HEK293 (cell line): ENCODE results near the gene RNF40.

Experiments
- FEZF1 ChIP-seq: fragments of 450-650 bp; formaldehyde crosslinking; IDR thresholded peaks from 2 replicates; pipeline ENCODE4 v1.5.1; 2016; ENCODE audit warnings: missing biosample characterization, missing genetic modification characterization
- INSM2 ChIP-seq: fragments of 450-650 bp; formaldehyde crosslinking; IDR thresholded peaks from 2 replicates; pipeline ENCODE4 v1.5.1; 2016; ENCODE audit warnings: missing biosample characterization, missing genetic modification characterization
- KLF16 ChIP-seq: fragments of 450-650 bp; formaldehyde crosslinking; IDR thresholded peaks from 2 replicates; pipeline ENCODE4 v1.5.1; 2017; ENCODE audit warnings: missing biosample characterization, missing genetic modification characterization
- KLF7 ChIP-seq: fragments of 450-650 bp; formaldehyde crosslinking; IDR thresholded peaks from 2 replicates; pipeline ENCODE4 v1.5.1; 2016; ENCODE audit warnings: missing biosample characterization, missing genetic modification characterization, borderline replicate concordance
- PATZ1 ChIP-seq: fragments of 450-650 bp; formaldehyde crosslinking; IDR thresholded peaks from 2 replicates; pipeline ENCODE4 v1.5.1; 2016; ENCODE audit warnings: missing biosample characterization, missing genetic modification characterization
- PBX3 ChIP-seq: sonication (generic); formaldehyde crosslinking; IDR thresholded peaks from 2 replicates; pipeline ENCODE4 v1.8.1; 2022; ENCODE audit warnings: mild to moderate bottlenecking, moderate library complexity, missing genetic modification reagents
- PRDM6 ChIP-seq: fragments of 450-650 bp; formaldehyde crosslinking; IDR thresholded peaks from 2 replicates; pipeline ENCODE4 v1.5.1; 2017; ENCODE audit warnings: missing biosample characterization, missing genetic modification characterization
- SCRT1 ChIP-seq: fragments of 450-650 bp; formaldehyde crosslinking; IDR thresholded peaks from 2 replicates; pipeline ENCODE4 v1.5.1; 2016; ENCODE audit warnings: missing biosample characterization, missing genetic modification characterization, borderline replicate concordance
- TCF7L2 ChIP-seq: IDR thresholded peaks from 2 replicates; pipeline ENCODE4 v1.6.1; 2011; ENCODE audit warnings: low read depth, mild to moderate bottlenecking, inconsistent platforms, low read length, moderate library complexity, borderline replicate concordance
- ZBTB20 ChIP-seq: fragments of 450-650 bp; formaldehyde crosslinking; IDR thresholded peaks from 2 replicates; pipeline ENCODE4 v1.5.1; 2016; ENCODE audit warnings: missing biosample characterization, missing genetic modification characterization
- ZNF121 ChIP-seq: fragments of 450-650 bp; formaldehyde crosslinking; IDR thresholded peaks from 2 replicates; pipeline ENCODE4 v1.5.1; 2016; ENCODE audit warnings: missing biosample characterization, missing genetic modification characterization
- ZNF211 ChIP-seq: fragments of 450-650 bp; formaldehyde crosslinking; IDR thresholded peaks from 2 replicates; pipeline ENCODE4 v1.5.1; 2016; ENCODE audit warnings: low read depth, missing biosample characterization, missing genetic modification characterization
- ZNF214 ChIP-seq: fragments of 450-650 bp; formaldehyde crosslinking; IDR thresholded peaks from 2 replicates; pipeline ENCODE4 v1.5.1; 2017; ENCODE audit warnings: missing biosample characterization, mild to moderate bottlenecking, missing genetic modification characterization, borderline replicate concordance
- ZNF221 ChIP-seq: fragments of 450-650 bp; formaldehyde crosslinking; IDR thresholded peaks from 2 replicates; pipeline ENCODE4 v1.5.1; 2017; ENCODE audit warnings: missing biosample characterization, missing genetic modification characterization, borderline replicate concordance
- ZNF23 ChIP-seq: fragments of 450-650 bp; formaldehyde crosslinking; IDR thresholded peaks from 2 replicates; pipeline ENCODE4 v1.5.1; 2016; ENCODE audit warnings: missing biosample characterization, missing genetic modification characterization, borderline replicate concordance
- ZNF24 ChIP-seq: fragments of 450-650 bp; formaldehyde crosslinking; IDR thresholded peaks from 2 replicates; pipeline ENCODE4 v1.5.1; 2016; ENCODE audit warnings: missing biosample characterization, missing genetic modification characterization
- ZNF280D ChIP-seq: fragments of 450-650 bp; formaldehyde crosslinking; IDR thresholded peaks from 2 replicates; pipeline ENCODE4 v1.5.1; 2016; ENCODE audit warnings: missing biosample characterization, missing genetic modification characterization
- ZNF335 ChIP-seq: fragments of 450-650 bp; formaldehyde crosslinking; conservative IDR thresholded peaks from 2 replicates; pipeline ENCODE4 v1.5.1; 2016; ENCODE audit warnings: missing biosample characterization, missing genetic modification characterization
- ZNF391 ChIP-seq: fragments of 450-650 bp; formaldehyde crosslinking; IDR thresholded peaks from 2 replicates; pipeline ENCODE4 v1.5.1; 2016; ENCODE audit warnings: low read depth, missing biosample characterization, missing genetic modification characterization, borderline replicate concordance
- ZNF394 ChIP-seq: fragments of 450-650 bp; formaldehyde crosslinking; IDR thresholded peaks from 2 replicates; pipeline ENCODE4 v1.5.1; 2016; ENCODE audit warnings: missing biosample characterization, missing genetic modification characterization, mild to moderate bottlenecking, moderate library complexity, borderline replicate concordance
- ZNF449 ChIP-seq: fragments of 450-650 bp; formaldehyde crosslinking; IDR thresholded peaks from 2 replicates; pipeline ENCODE4 v1.5.1; 2017; ENCODE audit warnings: missing biosample characterization, mild to moderate bottlenecking, missing genetic modification characterization, moderate library complexity
- ZNF510 ChIP-seq: fragments of 450-650 bp; formaldehyde crosslinking; IDR thresholded peaks from 2 replicates; pipeline ENCODE4 v1.5.1; 2018; ENCODE audit warnings: mild to moderate bottlenecking, missing genetic modification characterization, missing biosample characterization; ENCODE audit not compliant: insufficient replicate concordance
- ZNF514 ChIP-seq: fragments of 450-650 bp; formaldehyde crosslinking; IDR thresholded peaks from 2 replicates; pipeline ENCODE4 v1.5.1; 2016; ENCODE audit warnings: missing biosample characterization, missing genetic modification characterization
- ZNF544 ChIP-seq: fragments of 450-650 bp; formaldehyde crosslinking; IDR thresholded peaks from 2 replicates; pipeline ENCODE4 v1.5.0; 2017; ENCODE audit warnings: missing biosample characterization, missing genetic modification characterization
- ZNF664 ChIP-seq: fragments of 450-650 bp; formaldehyde crosslinking; IDR thresholded peaks from 2 replicates; pipeline ENCODE4 v1.5.1; 2016; ENCODE audit warnings: missing biosample characterization, missing genetic modification characterization
- ZSCAN16 ChIP-seq: fragments of 450-650 bp; formaldehyde crosslinking; IDR thresholded peaks from 2 replicates; pipeline ENCODE4 v1.5.1; 2016; ENCODE audit warnings: missing biosample characterization, missing genetic modification characterization
- ZSCAN23 ChIP-seq: fragments of 450-650 bp; formaldehyde crosslinking; IDR thresholded peaks from 2 replicates; pipeline ENCODE4 v1.5.1; 2016; ENCODE audit warnings: missing biosample characterization, missing genetic modification characterization

The RNF40 gene

GRCh38 chr16:30805370-30806169 lies 43.4 kb downstream of the RNF40 start (continued):
- TF ChIP-seq PBX3 (CRISPR knock-in tag) (peak; percentile 89), ZNF23 (tag by site-specific recombination) (no peak), ZSCAN16 (peak; percentile 74; the same call in 1 of the 2 replicates), INSM2 (tag by site-specific recombination) (peak; percentile 81), ZNF664 (tag by site-specific recombination) (no peak), ZNF24 (tag by site-specific recombination) (peak; percentile 92), ZNF335 (tag by site-specific recombination) (peak; percentile 100), ZBTB20 (tag by site-specific recombination) (peak; percentile 100), FEZF1 (tag by site-specific recombination) (no peak; the same call in 1 of the 2 replicates), KLF16 (peak; percentile 95), TCF7L2 (no peak), ZNF514 (tag by site-specific recombination) (no peak), ZSCAN23 (tag by site-specific recombination) (peak; percentile 83; the same call in 1 of the 2 replicates), ZNF280D (no peak), ZNF211 (tag by site-specific recombination) (no peak), PATZ1 (peak; percentile 77; the same call in 1 of the 2 replicates), ZNF449 (tag by site-specific recombination) (peak; percentile 55; the same call in 1 of the 2 replicates), ZNF394 (tag by site-specific recombination) (peak; percentile 71), KLF7 (peak; percentile 46; the same call in 1 of the 2 replicates), SCRT1 (tag by site-specific recombination) (peak; percentile 81), ZNF221 (tag by site-specific recombination) (no peak), ZNF214 (tag by site-specific recombination) (no peak), PRDM6 (tag by site-specific recombination) (no peak), ZNF510 (tag by site-specific recombination) (no peak), ZNF121 (tag by site-specific recombination) (no peak), ZNF391 (tag by site-specific recombination) (no peak), ZNF544 (tag by site-specific recombination) (no peak)
